ENCODE data around the gene TSPAN15. TPM values are rescaled to one million over a fixed set of nuclear protein-coding genes. Genes with fewer than 3 reads are reported as not detected.
"Not testable (repeated sequence)": the region's sequence is repeated elsewhere in the genome, so short reads cannot be mapped to it uniquely, and the experiment has no call there.

Gene TSPAN15
- total RNA-seq, 1 donor from 2014 or later: 12.0 TPM

DNA sequence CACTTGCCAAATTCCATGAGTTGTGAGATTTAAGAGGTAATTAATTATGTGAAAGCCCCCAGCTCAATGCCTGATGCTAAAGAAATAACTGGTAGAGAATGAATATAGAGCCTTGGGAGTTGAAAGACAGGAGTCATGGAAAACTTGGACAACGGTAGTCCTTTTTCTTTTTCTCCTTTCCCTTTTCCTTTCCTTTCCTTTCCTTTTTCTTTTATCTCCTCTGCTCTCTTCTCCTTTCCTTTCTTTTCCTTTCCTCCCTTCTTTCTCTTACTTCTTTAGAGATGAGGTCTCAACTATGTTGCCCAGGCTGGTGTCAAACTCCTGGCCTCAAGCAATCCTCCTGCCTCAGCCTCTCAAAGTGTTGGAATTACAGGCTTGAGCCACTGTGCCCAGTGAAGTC is 7.9 kb upstream of the TSPAN15 start:
- intact Hi-C loops (cut with micrococcal nuclease): no loop called here

DNA sequence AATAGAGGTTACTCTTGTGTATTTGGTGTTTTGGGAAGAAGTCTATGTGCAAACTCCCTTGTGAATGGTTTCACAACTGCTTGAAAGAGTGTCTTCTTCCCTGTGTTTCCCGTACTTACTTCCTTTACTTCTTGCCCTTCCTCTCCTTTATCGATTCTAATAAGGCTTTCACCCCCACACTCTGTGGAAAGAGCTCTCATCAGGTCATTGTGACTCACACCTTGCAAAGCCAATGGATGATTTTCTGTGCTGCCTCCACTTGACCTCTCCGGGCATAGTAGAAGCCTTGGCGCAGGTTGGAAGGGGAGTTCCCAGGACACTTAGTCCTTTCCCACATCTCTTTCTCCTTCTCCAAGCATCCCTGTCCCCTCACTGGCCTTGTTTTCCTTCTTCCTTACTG is 6.2 kb upstream of the TSPAN15 start:
- intact Hi-C loops (cut with micrococcal nuclease): no loop called here

DNA sequence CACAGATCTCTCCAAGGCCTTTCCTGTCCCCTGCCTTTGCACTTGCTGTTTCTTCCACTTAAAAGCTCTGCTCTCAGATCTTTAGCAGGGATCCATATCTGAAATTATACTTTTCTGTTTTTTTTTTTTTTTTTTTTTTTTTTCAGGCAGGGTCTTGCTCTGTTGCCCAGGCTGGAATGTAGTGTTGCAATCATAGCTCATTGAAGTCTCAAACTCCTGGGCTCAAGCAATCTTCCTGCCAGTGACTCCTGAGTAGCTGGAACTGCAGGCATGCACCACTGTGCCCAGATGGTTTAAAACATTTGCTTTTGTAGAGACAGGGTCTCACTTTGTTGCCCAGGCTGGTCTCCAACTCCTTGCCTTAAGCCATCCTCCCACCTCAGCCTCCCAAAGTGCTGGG is 5.0 kb upstream of the TSPAN15 start:
- intact Hi-C loops (cut with micrococcal nuclease): no loop called here

DNA sequence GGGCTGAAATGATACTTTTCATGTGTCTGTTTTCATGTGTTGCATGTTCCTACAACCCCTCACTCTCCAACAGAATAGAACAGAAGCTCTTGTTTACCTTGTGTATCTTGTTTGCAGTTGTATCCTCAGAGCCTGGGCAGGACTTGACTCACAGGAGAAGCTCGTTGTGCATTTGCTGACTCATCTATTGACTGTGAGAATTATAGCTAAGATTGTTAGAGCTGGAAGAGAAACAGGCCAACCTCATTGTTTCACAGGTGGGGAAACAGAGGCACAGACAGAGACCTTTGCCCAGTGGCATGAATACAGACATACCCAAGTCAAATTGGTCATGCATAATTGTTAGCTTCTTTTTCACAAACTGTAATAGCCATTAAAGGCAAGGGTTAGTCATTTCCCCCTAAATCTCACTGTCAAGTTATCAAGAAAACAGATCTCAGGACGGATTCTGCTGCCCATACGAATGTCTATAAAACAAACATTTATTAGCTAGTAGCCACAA is 4.6 kb upstream of the TSPAN15 start:
- intact Hi-C loops (cut with micrococcal nuclease): no loop called here

DNA sequence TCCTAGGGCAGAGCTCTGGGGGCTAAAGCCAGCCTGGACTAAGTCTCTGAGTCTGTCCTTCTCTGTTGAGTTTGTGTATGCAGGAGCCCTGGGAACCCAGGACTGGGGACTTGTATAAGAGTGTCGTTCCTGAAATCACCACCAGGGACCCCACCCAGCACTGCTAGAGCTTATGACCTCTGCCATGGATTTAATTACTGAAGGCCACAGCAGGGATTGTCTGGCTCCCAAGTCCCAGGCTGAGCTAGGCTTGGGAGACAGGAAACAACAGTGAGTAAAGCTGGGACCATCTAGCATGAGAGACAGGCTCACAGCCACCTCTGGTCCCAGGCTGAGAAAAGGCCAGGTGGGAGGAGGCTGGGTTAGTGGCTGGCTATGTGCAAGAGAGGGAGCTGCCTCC is 1.4 kb upstream of the TSPAN15 start:
- intact Hi-C loops (cut with micrococcal nuclease): loop anchor here (1.0 kb wide), 1 partner anchor 58 kb away; no protein-coding TSS in a partner anchor

DNA sequence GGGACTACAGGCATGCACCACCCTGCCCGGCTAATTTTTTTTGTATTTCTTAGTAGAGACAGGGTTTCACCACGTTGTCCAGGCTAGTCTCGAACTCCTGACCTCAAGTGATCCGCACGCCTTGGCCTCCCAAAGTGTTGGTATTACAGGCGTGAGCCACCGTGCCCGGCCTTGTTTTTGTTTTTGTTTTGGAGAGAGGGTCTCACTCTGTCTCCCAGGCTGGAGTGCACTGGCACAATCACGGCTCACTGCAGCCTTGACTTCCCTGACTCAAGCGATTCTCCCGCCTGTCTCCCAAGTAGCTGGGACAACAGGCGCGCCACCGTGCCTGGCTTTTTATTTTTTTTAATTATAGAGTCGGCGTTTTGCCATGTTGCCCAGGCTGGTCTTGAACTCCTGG is 870 bp upstream of the TSPAN15 start:
- intact Hi-C loops (cut with micrococcal nuclease): not testable (repeated sequence)

DNA sequence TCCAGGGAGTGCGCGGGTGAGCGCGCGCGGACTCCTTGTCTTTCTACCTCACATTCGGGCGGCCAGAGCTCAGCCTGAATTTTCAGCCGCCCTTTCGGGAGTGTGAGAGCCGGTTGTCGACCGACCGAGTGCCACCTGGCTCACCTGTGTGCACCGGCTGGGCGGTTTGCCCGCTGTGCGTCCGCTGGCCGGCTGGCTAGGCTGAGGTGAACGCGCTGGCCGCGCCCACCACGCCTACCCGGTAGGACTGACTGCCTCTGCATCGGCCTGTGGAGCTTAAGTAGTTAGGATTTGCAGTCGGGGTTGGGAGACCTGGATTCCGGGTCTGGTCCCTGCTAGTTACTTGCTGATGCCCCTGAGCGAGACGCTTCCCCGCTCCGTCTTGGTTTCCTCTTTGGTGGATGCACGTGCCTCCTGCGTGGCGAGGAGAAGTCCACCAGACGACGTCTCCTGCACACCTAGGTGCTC is 553 bp downstream of the TSPAN15 start:
- intact Hi-C loops (cut with micrococcal nuclease): loop anchor here (1.0 kb wide), 2 partner anchors 25 to 43 kb away; no protein-coding TSS in a partner anchor

DNA sequence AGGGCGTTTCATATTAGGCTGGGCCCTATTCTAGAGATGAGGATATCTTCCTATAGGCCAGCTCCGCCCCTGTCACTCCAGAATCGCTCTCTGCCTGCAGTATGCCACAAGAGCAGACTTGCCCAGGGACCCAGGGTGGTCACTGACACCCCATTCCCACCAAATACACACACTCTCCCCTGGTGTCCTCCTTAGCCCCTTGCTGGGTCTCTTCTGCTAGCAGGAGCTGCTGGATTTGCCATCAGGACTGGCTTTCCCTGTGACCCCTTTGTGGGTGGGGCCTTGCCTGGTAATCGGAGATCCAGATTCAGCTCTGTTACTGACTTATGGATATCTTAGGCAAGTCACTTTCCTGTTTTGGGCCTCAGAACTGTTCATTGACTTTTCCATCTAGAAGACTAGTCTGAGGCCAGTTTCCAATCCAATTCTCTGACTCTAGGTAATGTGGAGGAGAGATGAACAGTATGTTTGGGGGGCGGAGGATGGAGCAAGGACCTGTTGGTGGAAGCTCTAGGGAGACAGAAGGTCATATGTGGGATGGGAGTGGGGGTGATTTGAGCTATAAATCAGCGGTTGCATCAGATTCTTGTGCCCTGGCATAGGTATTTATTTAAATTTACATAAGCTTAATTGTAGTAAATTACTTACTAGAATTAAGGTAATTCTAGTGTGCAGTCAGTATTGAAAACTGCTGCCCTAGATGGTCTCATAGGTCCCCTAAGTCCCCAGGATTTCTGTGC is 1.6 kb downstream of the TSPAN15 start:
- intact Hi-C loops (cut with micrococcal nuclease): no loop called here

DNA sequence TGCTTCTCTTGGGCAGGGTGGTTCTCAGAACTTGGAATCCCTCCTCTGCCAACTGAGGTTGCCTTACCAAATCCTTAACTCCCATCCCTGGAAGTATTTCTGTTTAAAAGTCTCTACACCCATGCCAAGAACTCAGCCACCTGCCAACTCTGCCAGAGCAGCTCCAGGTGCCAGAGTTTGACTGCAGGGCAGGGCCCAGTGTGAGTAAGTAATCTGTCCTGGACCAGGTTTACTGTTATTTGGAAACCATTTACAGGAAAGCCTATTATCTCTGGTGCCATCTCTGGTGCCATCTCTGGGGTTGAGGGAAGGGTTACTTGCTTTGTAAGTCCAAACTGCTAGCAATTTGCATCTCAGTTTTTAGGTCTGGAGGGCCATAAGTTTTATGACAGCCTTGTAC is 2.5 kb downstream of the TSPAN15 start:
- intact Hi-C loops (cut with micrococcal nuclease): no loop called here

DNA sequence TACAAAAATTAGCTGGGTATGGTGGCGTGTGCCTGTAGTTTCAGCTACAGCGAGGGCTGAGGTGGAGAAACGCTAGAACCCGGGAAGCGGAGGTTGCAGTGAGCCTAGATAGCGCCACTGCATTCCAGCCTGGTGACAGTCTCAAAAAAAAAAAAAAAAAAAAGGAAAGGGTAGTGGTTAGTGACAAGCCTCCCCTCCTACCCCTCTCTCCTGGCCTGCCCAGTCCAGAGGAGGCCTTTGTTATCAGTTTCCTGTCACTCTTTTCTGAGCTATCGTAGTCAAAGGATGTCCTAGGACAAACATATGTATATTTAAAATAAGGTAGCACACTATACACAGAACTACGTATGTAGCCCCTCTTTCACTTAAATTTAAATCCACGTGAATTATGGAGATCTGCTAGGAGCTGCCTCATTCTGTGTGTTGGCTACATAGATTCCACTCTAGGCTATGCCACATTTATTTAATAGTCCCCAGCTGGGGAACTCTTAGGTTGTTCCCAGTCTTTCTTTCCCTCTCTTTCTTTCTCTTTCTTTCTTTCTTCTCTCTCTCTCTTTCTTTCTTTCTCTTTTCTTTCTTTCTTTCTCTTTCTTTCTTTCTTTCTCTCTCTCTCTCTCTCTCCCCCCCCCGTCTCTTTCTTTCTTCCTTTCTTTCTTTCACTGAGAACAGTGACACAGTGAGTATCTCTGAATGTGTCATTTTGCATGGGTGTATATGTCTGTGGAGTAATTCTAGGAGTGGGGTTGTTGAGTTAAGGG is 3.9 kb downstream of the TSPAN15 start:
- intact Hi-C loops (cut with micrococcal nuclease): no loop called here

DNA sequence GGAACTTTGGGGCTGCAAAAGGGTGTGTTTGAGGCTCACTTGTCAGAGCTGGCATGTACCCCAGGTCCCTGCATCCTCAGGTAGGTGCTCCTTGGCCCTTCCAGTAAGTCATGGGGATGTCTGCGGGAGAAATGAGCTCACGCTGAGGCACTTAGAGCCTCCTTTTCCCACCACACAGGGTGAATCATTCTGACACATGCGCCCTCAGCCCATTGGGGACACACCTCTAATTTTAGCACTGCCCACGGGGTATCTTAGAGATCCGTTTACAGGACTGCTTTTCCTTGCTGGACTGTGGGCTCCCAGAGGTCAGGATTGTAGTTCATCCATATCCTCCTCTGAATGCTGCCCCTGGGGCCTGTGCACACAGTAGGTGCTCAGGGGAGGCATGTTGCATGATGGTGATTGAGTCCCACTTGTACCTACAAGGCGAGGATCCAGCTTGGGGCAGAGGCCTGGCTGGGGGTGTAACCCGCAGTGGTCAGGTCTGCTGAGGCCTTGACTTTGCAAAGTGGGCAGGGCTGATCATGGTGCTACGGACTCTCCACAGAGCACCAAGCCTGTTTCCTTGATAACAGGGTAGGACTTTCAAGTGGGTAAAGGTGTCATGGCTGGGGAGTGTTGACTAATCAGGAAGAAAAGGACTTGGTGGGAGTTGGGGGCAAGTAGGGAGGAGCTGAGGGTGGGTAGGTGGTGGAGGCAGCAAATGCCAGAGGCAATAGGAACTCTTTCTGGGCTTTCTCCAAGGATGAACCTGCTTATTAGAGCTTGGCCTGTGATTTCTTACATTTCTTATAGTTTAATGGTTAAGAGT is 5.8 kb downstream of the TSPAN15 start:
- intact Hi-C loops (cut with micrococcal nuclease): no loop called here

DNA sequence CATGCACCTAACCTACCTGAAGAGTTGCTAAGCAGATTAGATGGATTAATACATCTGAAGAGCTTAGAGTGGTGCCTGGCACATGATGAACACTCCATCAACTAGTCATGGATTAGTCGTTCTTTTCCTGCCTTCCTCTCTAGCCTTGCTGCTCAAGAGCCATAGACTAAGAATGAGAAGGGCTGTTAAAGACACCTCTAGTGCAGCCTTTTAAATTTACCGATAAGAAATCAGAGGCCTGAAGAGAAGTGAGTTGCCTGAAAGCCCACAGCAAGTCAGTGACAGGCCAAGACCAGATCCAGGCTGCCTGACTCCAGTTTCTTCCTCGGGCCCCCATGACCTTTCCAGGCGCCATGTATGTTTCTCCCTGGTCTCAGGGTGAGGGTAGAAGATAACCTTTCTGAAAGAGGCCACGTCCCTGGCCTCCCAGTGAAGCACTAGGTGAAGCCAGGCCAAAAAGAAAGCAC is 6.5 kb downstream of the TSPAN15 start:
- intact Hi-C loops (cut with micrococcal nuclease): no loop called here

DNA sequence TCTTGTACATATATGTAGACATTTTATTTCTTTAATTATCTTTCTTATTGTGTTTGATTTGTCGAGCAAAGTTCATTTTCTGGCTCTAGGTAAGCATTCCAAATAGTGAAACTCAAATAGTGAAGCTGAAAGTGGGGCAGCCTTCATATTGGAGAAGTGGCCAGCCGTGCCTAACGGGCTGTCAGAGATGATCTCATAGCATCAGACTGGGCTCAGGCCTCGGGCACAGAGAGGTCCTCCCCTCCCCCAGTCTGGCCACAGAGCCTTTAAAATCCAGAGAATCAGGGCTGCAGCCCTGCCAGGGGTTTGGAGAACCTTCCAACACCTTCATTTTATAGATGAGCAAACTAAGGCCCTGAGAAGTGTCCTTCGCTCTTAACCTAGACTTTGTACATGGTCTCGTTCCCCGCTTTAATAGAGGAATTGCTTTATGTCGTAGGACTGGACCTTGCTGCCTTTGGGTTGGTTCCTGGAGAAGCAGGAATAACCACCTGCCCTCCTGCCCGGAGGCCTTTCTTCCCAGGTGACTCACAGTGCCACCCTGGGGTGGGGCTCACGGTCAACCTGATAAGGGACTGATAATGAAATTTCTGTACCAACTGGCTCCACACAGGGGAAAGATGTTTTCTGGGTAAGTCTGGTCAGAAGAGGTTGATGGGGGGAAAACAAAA is 7.3 kb downstream of the TSPAN15 start:
- intact Hi-C loops (cut with micrococcal nuclease): no loop called here

DNA sequence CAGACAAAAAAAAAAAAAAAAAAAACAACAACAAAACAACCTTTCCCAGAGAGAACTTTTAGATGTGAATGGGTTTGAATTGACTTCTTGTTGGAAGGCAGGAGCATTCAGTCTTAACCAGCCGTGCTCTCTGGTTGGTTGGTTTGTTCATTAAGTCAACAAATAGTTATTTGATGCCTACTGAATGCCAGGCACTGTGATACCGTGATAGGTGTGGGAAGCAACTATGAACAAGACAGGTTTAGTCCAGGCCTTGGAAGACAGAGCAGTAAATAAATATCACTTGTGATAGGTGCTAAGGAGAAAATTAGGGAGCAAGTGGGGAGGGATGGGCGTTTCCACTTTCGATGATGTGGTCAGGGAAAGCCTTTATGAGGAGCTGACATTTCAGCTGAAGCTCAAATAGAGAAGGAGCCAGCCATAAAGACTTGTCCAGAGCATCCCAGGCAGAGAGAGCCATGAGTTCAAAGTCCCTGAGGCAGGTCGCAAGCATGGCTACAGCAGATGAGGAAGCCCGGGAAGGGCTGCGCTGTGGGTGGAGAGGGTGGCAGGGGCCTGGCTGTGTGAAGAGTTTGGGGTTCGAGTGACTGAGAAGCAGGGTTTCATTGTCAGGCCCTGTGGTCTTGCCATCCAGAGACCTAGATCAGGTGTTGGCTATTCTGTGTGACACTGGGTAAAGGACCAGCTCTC is 8.0 kb downstream of the TSPAN15 start:
- intact Hi-C loops (cut with micrococcal nuclease): no loop called here

DNA sequence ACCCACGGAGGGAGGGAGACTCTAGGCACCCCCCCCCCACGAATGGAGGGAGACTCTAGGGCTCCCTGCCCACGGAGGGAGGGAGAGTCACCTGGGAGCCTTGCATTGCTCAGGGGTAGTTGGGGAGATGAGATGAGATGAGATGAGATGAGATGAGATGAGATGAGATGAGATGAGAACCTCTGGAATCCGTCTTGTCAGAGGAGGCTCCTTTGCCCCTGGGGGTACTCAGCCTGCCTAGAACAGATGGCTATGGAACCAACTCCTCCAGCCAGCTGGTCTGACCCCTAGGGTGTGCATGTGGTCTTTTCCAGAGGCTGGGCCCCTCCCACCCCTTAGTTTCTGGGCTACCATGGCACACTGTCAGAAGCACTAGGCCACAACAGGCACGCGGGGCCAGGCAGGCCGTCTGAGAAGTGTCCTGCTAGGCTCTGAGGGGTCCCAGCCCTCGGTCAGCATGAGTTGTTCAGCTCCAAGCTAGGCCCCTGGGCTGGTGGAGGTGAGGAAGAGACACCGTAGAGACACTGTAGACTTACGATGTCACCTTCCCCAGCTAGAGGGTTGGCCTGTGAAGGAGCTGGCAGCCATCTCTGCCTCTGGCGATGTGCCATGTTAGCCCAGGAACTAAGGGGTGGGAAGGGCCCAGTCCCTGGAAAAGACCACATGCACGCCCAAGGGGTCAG is 8.8 kb downstream of the TSPAN15 start:
- intact Hi-C loops (cut with micrococcal nuclease): no loop called here

DNA sequence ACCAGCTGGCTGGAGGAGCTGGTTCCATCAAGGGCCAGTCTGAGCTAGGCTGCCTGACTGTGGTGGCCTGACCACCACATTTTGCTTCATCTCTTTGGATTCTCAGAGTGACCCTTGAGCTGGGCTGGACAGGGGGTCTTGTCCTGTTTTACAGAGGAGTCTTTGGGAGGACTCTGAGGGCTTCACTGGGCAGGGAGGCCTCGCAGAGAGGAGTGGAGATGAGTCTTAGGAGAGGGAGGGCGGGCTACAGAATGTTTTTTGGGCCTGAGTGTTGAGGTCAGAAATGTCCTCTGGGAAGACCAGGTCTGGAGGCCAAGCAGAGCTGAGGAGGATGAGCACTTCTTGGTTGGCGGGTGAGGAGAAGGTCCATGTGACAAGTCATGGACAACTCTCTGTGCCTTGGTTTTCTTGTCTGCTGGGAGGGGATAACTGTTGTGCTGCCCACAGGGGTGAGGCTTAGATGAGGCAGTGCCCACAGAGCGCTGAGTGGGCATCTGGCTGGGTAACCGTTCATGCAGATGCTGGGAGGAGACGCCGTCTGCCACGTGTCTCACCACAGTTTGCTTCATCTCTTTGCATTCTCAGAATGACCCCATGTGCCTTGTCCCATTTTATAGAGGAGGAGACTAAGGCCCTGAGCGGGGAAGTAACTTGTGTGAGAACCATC is 9.4 kb downstream of the TSPAN15 start:
- intact Hi-C loops (cut with micrococcal nuclease): no loop called here

DNA sequence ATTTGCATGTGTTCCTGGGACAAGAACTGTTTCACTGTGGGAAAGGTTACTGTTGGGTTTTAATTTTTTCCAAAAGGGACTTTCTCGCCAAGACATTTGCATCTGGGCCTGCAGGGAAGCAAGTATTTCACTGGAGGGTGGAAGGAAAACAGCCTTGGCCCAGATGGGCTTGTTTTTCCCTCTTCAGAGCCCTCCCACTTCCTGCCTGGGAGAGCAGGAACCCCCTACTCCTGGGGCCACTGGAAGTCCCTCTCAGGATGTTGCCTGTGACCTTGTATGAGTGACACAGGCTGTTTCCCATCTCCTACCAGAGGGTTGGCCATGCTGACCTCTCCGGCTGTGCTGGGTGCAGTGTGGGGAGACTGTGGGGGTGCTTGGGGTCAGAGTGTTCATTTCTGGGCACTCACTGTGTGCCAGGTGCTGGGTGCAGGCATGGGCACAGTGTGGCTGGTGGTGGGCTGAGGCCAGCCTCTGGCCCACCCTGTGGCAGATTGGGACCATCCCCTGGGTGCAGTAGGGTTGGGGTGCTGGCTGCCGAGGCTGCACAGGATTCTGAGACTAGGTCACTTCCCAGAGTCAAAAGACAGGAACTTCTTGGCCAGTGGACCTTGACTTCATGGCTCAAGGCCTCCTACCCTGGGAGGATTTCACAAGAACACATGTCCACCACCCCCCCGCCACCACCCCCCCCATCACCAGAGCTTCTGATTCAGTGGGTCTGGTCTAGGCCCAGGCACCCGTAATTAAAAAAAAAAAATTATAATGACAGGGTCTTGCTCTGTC is 10.2 kb downstream of the TSPAN15 start:
- intact Hi-C loops (cut with micrococcal nuclease): no loop called here

DNA sequence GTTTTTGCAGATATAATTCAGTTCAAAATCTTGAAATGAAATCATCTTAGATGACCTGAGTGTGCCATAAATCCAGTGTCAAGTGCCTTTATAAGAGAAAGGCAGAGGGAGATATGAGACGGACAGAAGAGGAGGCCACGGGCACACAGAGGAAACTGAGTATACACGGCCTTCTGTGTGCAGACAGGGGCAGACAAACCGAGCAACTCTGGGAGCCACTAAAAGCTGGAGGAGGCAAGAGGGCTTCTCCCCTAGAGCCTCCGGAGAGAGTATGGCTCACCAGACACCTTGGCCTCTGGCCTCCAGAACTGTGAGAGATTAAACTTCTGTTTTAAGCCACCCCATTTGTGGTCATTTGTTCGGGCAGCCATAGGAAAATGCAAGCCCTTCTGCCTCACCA is 12.6 kb downstream of the TSPAN15 start:
- intact Hi-C loops (cut with micrococcal nuclease): no loop called here

All from T-helper 1 cell treated with Interleukin-12 subunit alpha and Interleukin-12 subunit beta and Interleukin-4 antibody, amounts not matched to agents 30 ng/mL and 1 ng/mL, for 36 hours (primary cell).